Heart left ventricle (tissue), 16 donors: Measurements from ENCODE around the gene GBP1. TPM values are rescaled to one million over a fixed set of nuclear protein-coding genes. Genes with fewer than 3 reads are reported as not detected.
"Not testable (repeated sequence)": the region's sequence is repeated elsewhere in the genome, so short reads cannot be mapped to it uniquely, and the experiment has no call there.

ENCODE experiments used
- ATAC-seq, 4 donors: fragments of 200-7000 bp; cut with Tn5 transposase; one replicate each; pipeline ENCODE4 v1.9.1; 2020 to 2022; ENCODE audit warnings: moderate library complexity in 4 of 4, mild to moderate bottlenecking in 3 of 4, moderate number of reproducible peaks in 1 of 4
- DNase-seq, 5 donors: peaks; one replicate each; pipeline ENCODE4 v3.0.0-alpha.2; 2020
- H3K27ac ChIP-seq, 12 donors: fragments of 200-600 bp; sonication (generic) in 4 of 12; one replicate each; pipeline versions ENCODE4 v1.5.0 to v1.8.0; 2016 to 2022; ENCODE audit warnings: mild to moderate bottlenecking in 2 of 12
- H3K27me3 ChIP-seq, 9 donors: fragments of 200-600 bp; sonication (generic) in 2 of 9; one replicate each; pipeline versions ENCODE4 v1.5.1 to v1.8.0; 2016 to 2022; ENCODE audit warnings: mild to moderate bottlenecking in 3 of 9
- H3K36me3 ChIP-seq, 9 donors: fragments of 200-600 bp; sonication (generic) in 2 of 9; one replicate each; pipeline versions ENCODE4 v1.5.0 to v1.8.0; 2018 to 2022; ENCODE audit warnings: mild to moderate bottlenecking in 2 of 9
- H3K4me1 ChIP-seq, 12 donors: fragments of 200-600 bp; sonication (generic) in 4 of 12; one replicate each; pipeline versions ENCODE4 v1.5.0 to v1.8.0; 2016 to 2022; ENCODE audit warnings: mild to moderate bottlenecking in 3 of 12
- H3K4me3 ChIP-seq, 12 donors: fragments of 200-600 bp; sonication (generic) in 4 of 12; one replicate each; pipeline versions ENCODE4 v1.5.0 to v1.8.0; 2017 to 2022; ENCODE audit warnings: mild to moderate bottlenecking in 9 of 12, moderate library complexity in 4 of 12
- H3K9me3 ChIP-seq, 12 donors: fragments of 200-600 bp; sonication (generic) in 4 of 12; one replicate each; pipeline versions ENCODE4 v1.5.0 to v1.8.0; 2016 to 2022; ENCODE audit warnings: mild to moderate bottlenecking in 1 of 12
- POLR2A ChIP-seq, 2 donors: fragments of 450-650 bp; IDR thresholded peaks; one replicate each; pipeline ENCODE4 v1.6.1; 2017; ENCODE audit warnings: antibody characterized with exemption in 2 of 2, mild to moderate bottlenecking in 2 of 2, moderate library complexity in 2 of 2
- WGBS, 4 donors: extraction: QIAGEN DNeasy Blood & Tissue Kit in 2 of 4; methylation state at CpG; one replicate each; pipeline versions ENCODE4 v1.1.5 to v1.1.7; 2013 to 2018; 5-methylcytosine and 5-hydroxymethylcytosine counted together
- intact Hi-C, 10 donors: fragments of 100-400 bp; cut with DNase I; formaldehyde crosslinking; loops; one replicate each; pipeline versions ENCODE4 v1.11.1 to v1.14.2; 2022
- polyA plus RNA-seq, 2 donors: library from polyadenylated mRNA; stranded (reverse); fragments of 200-250 nt; gene quantifications; one replicate each; pipeline ENCODE4 v1.2.3, GENCODE V29; 2013
- total RNA-seq, 9 donors: library from RNA; depleted of rRNA in 2 of 9; stranded (reverse); fragments of >200 nt in 2 of 9; fragmentation: NEBNext Ultra II Directional in 3 of 9; extraction: Animal tissue kit (Norgen Biotek cat#: 25700) in 3 of 9; gene quantifications; one replicate each; pipeline versions ENCODE4 v1.1.0 to v1.2.4, GENCODE V29; 2016 to 2023
- TF ChIP-seq, protein P1 (sequence below), 12 donors: fragments of 200-600 bp; sonication (generic) in 4 of 12; IDR thresholded peaks; one replicate each; pipeline versions ENCODE4 v1.5.0 to v1.8.0; 2018 to 2022; ENCODE audit warnings: antibody characterized with exemption in 12 of 12, mild to moderate bottlenecking in 5 of 12
- donor health status: ischemic (EF 13 %, LVEDD 7.1; RV severe dilation, severe dysfunction).
- donor health status: healthy with polysubstance abuse.
- donor health status: DM: no; HTN: yes; CAD: no.
- donor health status: DM: no; HTN: no; CAD: no.
- donor health status: ischemic (EF 25% LVEDD 6.9; RV normal size, moderate dysfunction).
- donor health status: ischemic (EF 25% LVEDD 5.7; RV mildly dilated, moderate dysfunction).
- donor health status: healthy.
- donor health status: DM: yes; HTN: yes; CAD: no.
- donor health status: ischemic (EF 35%, LVEDD 5.7; RV mildly dilated, moderate dysfunction).
- donor health status: nonischemic (EF 11% LVEDD 7.7; RV severe dilation, severe dysfunction).
- donor health status: DM: yes; HTN: yes; CAD: no.
- donor health status: PGD.
- donor health status: ischemic (EF 29% LVEDD 5.4; RV normal size, mild dysfunction).
- donor health status: nonischemic (EF 23%, LVEDD 6.1; RV moderate dilation, normal function).

The GBP1 gene
- total and polyA plus RNA-seq, 11 donors: 3.6 to 170 (median 5.8) TPM

DNA sequence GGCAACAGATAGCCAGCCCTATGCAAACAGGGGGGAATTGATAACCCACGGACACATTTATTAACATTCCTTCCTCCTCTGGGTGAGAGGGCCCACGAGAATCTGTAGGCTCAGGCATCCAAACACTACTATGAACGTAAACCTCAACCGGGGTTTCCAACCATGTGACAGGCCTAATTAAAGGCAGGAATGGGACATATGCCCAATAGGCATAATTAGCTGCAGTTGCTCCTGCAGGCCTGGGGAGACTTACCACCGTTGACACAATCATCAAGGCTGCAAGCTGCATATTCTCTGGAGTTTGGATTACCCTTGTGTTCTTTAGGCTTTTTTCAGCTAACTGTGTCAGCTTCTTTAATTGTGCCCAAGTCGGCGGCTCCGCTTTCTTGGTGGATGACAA is 22.2 kb upstream of the GBP1 start:
- Histone ChIP-seq H3K27ac (no peak overlapping the region), H3K4me1 (no peaks in the 10 kb centered on the region), H3K36me3 (no peaks in the 10 kb centered on the region), H3K27me3 (no peaks in the 10 kb centered on the region), H3K4me3 (no peak overlapping the region), H3K9me3 (no peaks in the 10 kb centered on the region)
- no peak for DNase-seq
- 74 to 80% (median 77%) methylated on average over 8 of the region's 8 CpGs for WGBS, 4 donors
- TF ChIP-seq POLR2A (IDR thresholded peaks at IDR 0.05): no peak
- TF ChIP-seq, protein P1, sequence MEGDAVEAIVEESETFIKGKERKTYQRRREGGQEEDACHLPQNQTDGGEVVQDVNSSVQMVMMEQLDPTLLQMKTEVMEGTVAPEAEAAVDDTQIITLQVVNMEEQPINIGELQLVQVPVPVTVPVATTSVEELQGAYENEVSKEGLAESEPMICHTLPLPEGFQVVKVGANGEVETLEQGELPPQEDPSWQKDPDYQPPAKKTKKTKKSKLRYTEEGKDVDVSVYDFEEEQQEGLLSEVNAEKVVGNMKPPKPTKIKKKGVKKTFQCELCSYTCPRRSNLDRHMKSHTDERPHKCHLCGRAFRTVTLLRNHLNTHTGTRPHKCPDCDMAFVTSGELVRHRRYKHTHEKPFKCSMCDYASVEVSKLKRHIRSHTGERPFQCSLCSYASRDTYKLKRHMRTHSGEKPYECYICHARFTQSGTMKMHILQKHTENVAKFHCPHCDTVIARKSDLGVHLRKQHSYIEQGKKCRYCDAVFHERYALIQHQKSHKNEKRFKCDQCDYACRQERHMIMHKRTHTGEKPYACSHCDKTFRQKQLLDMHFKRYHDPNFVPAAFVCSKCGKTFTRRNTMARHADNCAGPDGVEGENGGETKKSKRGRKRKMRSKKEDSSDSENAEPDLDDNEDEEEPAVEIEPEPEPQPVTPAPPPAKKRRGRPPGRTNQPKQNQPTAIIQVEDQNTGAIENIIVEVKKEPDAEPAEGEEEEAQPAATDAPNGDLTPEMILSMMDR (IDR thresholded peaks at IDR 0.05): no peak
- ATAC-seq: no peak
- intact Hi-C loops: loop anchor here in 8 of 10 donors (2.0 to 10.0 kb wide), 10 partner anchors 90 to 370 kb away; partner anchors contain the start of gene GBP4 (in 1 of the 8)

GRCh38 chr1:89085781-89086180 is 20.8 kb upstream of the GBP1 start:
- DNase-seq (peak in 1 of 5 donors; percentile 42), ATAC-seq (peak in 3 of 4 donors; percentile 41 to 76 (median 52))
- Histone ChIP-seq H3K9me3 (no peaks in the 10 kb centered on the region), H3K27me3 (no peaks in the 10 kb centered on the region), H3K36me3 (no peaks in the 10 kb centered on the region), H3K4me3 (no peak overlapping the region), H3K27ac (no peak overlapping the region), H3K4me1 (peaks cover 0 to 12% (median 0%) of the 10 kb centered on the region in 12 donors)
- intact Hi-C loops: loop anchor here in 8 of 10 donors (1.0 to 10.0 kb wide), 12 partner anchors 88 to 372 kb away; partner anchors contain the start of gene GBP4 (in 1 of the 8)
- TF ChIP-seq POLR2A (IDR thresholded peaks at IDR 0.05): no peak
- TF ChIP-seq, protein P1 (IDR thresholded peaks at IDR 0.05): peak in 10 of 12 donors; percentile 53 to 90 (median 76)

GRCh38 chr1:89081005-89081404 is 16.0 kb upstream of the GBP1 start:
- ATAC-seq: peak in 1 of 4 donors; percentile 72
- H3K27ac ChIP-seq: peak overlapping the region in 10 of 12 donors; percentile 8 to 72 (median 50)
- peaks cover 0 to 11% (median 0%) of the 10 kb centered on the region in 12 donors for H3K9me3 ChIP-seq
- H3K4me3 ChIP-seq: no peak overlapping the region
- H3K4me1 ChIP-seq: peaks cover 0 to 16% (median 0%) of the 10 kb centered on the region in 12 donors
- no peaks in the 10 kb centered on the region for H3K27me3 ChIP-seq
- no peak for TF ChIP-seq POLR2A (IDR thresholded peaks at IDR 0.05)
- TF ChIP-seq, protein P1 (IDR thresholded peaks at IDR 0.05): no peak
- DNase-seq: no peak
- no peaks in the 10 kb centered on the region for H3K36me3 ChIP-seq
- 54 to 63% (median 57%) methylated on average over 3 of the region's 3 CpGs for WGBS, 4 donors
- intact Hi-C loops: loop anchor here in 6 of 10 donors (5.0 to 10.0 kb wide), 4 partner anchors 84 to 374 kb away; partner anchors contain the start of gene GBP4 (in 1 of the 6)

- not testable (repeated sequence) for H3K36me3 ChIP-seq, H3K27me3 ChIP-seq, ATAC-seq, H3K4me3 ChIP-seq, DNase-seq
- intact Hi-C loops: loop anchor here in 6 of 10 donors (5.0 to 10.0 kb wide), 4 partner anchors 83 to 375 kb away; partner anchors contain the start of gene GBP4 (in 1 of the 6)
- Histone ChIP-seq H3K27ac (peak overlapping the region in 6 of 12 donors; percentile 8 to 72 (median 48)), H3K4me1 (peaks cover 0 to 16% (median 0%) of the 10 kb centered on the region in 12 donors), H3K9me3 (peaks cover 0 to 13% (median 0%) of the 10 kb centered on the region in 12 donors)
- WGBS, 4 donors: 87 to 94% (median 90%) methylated on average over 7 of the region's 7 CpGs
These were observed 15.1 kb upstream of the GBP1 start for GRCh38 chr1:89080068-89080467.

DNA sequence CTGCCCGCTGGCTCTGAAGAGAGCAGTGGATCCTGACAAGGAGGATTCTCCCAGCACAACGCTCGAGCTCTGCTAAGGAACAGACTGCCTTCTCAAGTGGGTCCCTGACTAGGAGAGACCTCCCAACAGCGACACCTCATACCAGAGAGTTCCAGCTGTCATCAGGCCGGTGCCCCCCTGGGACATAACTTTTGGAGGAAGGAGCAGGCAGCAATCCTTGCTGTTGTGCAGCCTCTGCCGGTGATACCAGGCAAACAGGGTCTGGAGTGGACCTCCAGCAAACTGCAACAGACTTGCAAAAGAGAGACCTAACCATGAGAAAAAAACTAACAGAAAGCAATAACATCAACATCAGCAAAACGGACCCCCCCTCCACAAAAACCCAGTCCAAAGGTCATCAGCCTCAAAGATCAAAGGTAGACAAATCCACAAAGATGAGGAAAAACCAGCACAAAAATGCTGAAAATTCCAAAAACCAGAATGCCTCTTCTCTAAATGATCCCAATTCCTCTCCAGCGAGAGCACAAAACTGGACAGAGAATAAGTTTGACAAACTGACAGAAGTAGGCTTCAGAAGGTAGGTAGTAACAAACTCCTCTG is 7.6 kb upstream of the GBP1 start:
- H3K36me3 ChIP-seq, H3K27ac ChIP-seq, H3K27me3 ChIP-seq, ATAC-seq, DNase-seq, H3K4me3 ChIP-seq: not testable (repeated sequence)
- Histone ChIP-seq H3K9me3 (peaks cover 0 to 19% (median 0%) of the 10 kb centered on the region in 12 donors), H3K4me1 (peaks cover 0 to 27% (median 0%) of the 10 kb centered on the region in 12 donors)
- intact Hi-C loops: loop anchor here in 1 of 10 donors (5.0 kb wide), 1 partner anchor 45 kb away; no protein-coding TSS in a partner anchor
- WGBS, 4 donors: 67 to 81% (median 78%) methylated on average over 8 of the region's 8 CpGs
